K562 (cell line): ENCODE data around the gene LBHD1. TPM values are rescaled to one million over a fixed set of nuclear protein-coding genes. Genes with fewer than 3 reads are reported as not detected.

Experiments used
- ARID2 ChIP-seq: fragments of 450-650 bp; IDR thresholded peaks from 2 replicates; pipeline ENCODE4 v1.6.1; 2017; ENCODE audit warnings: antibody characterized with exemption, mild to moderate bottlenecking
- E2F4 ChIP-seq: sonication (generic); formaldehyde crosslinking; IDR thresholded peaks from 2 replicates; pipeline ENCODE4 v1.8.0; 2022; ENCODE audit warnings: mild to moderate bottlenecking, low read depth, missing genetic modification reagents
- FOXK1 ChIP-seq: sonication (generic); formaldehyde crosslinking; IDR thresholded peaks from 2 replicates; pipeline ENCODE4 v1.8.0; 2022; ENCODE audit warnings: missing genetic modification reagents, mild to moderate bottlenecking, borderline replicate concordance
- GTF3C2 ChIP-seq: IDR thresholded peaks from 3 replicates; pipeline ENCODE4 v1.6.1; 2011; ENCODE audit warnings: borderline replicate concordance, mild to moderate bottlenecking, moderate library complexity; ENCODE audit not compliant: insufficient read length; ENCODE audit errors: extremely low read depth
- JUN ChIP-seq, 2 experiments: sonication (generic) in 1 of 2; formaldehyde crosslinking in 1 of 2; IDR thresholded peaks; 2 replicates each; pipeline versions ENCODE4 v1.6.1 to v1.8.0; 2012 to 2022; ENCODE audit warnings: borderline replicate concordance in 2 of 2, mild to moderate bottlenecking in 2 of 2, improper control_type of control experiment in 1 of 2, low read depth in 1 of 2, low read length in 1 of 2, missing genetic modification reagents in 1 of 2
- KDM5B ChIP-seq: fragments of 200-600 bp; sonication (generic); IDR thresholded peaks from 2 replicates; pipeline ENCODE4 v1.6.1; 2012; ENCODE audit warnings: low read depth, mild to moderate bottlenecking, moderate library complexity, low read length, control low read depth, inconsistent platforms; ENCODE audit not compliant: insufficient replicate concordance
- MAX ChIP-seq: sonication (generic); formaldehyde crosslinking; IDR thresholded peaks from 2 replicates; pipeline ENCODE4 v1.9.0; 2022; ENCODE audit warnings: mild to moderate bottlenecking, missing genetic modification reagents
- NUFIP1 ChIP-seq: fragments of 450-650 bp; IDR thresholded peaks from 2 replicates; pipeline ENCODE4 v1.6.1; 2018; ENCODE audit not compliant: partially characterized antibody
- PTTG1 ChIP-seq: fragments of 450-650 bp; IDR thresholded peaks from 2 replicates; pipeline ENCODE4 v1.6.1; 2016; ENCODE audit warnings: low read depth, mild to moderate bottlenecking, missing genetic modification characterization, missing compliant biosample characterization
- STAT6 ChIP-seq: sonication (generic); formaldehyde crosslinking; IDR thresholded peaks from 2 replicates; pipeline ENCODE4 v1.8.1; 2023; ENCODE audit warnings: mild to moderate bottlenecking, missing genetic modification reagents
- TCF15 ChIP-seq: fragments of 250-450 bp; sonication (Bioruptor Pico); IDR thresholded peaks from 2 replicates; pipeline ENCODE4 v1.8.0; 2022; ENCODE audit warnings: moderate library complexity, mild to moderate bottlenecking, inconsistent platforms
- TEAD2 ChIP-seq: fragments of 450-650 bp; IDR thresholded peaks from 2 replicates; pipeline ENCODE4 v1.6.1; 2016; ENCODE audit warnings: missing genetic modification characterization, control low read depth, missing compliant biosample characterization
- THRB ChIP-seq: fragments of 450-650 bp; formaldehyde crosslinking; conservative IDR thresholded peaks from 2 replicates; pipeline ENCODE4 v1.4.0; 2022; ENCODE audit warnings: mild to moderate bottlenecking, missing genetic modification characterization
- ZNF175 ChIP-seq: fragments of 200-800 bp; sonication (Bioruptor generic); IDR thresholded peaks from 2 replicates; pipeline ENCODE4 v1.6.1; 2016; ENCODE audit warnings: low read depth, mild to moderate bottlenecking, missing genetic modification characterization, missing compliant biosample characterization
- ZNF224 ChIP-seq: sonication (generic); formaldehyde crosslinking; IDR thresholded peaks from 2 replicates; pipeline ENCODE4 v1.8.0; 2022; ENCODE audit warnings: mild to moderate bottlenecking, missing genetic modification reagents
- ZNF695 ChIP-seq: fragments of 450-650 bp; formaldehyde crosslinking; IDR thresholded peaks from 2 replicates; pipeline ENCODE4 v1.4.0; 2020; ENCODE audit warnings: mild to moderate bottlenecking, moderate library complexity
- ZNF717 ChIP-seq: fragments of 250-450 bp; sonication (Bioruptor Pico); IDR thresholded peaks from 2 replicates; pipeline ENCODE4 v1.5.0; 2021
- ZNF785 ChIP-seq: fragments of 250-450 bp; sonication (Bioruptor Pico); IDR thresholded peaks from 2 replicates; pipeline ENCODE4 v1.4.0; 2020; ENCODE audit warnings: mild to moderate bottlenecking
- polyA plus RNA-seq, 8 experiments: library from polyadenylated mRNA; depleted of rRNA in 4 of 8; stranded (reverse) in 5 of 8; unstranded in 3 of 8; fragments of >200 nt; fragmentation: Nextera tagmentation in 2 of 8; fragmentation: Illumina TruSeq in 1 of 8; extraction: Ambion mirVana in 2 of 8; extraction: Trizol in 1 of 8; gene quantifications; 2 replicates each; pipeline versions ENCODE4 v1.2.1 to v1.2.3, GENCODE V29; 2011 to 2014; ENCODE audit warnings: inconsistent platforms in 1 of 8, missing spikeins in 1 of 8
- total RNA-seq, 7 experiments: library from RNA; depleted of rRNA in 6 of 7; stranded (reverse); fragments of >200 nt in 6 of 7; fragmentation: Illumina TruSeq in 2 of 7; extraction: Trizol in 2 of 7; gene quantifications; 2 replicates each; pipeline versions ENCODE4 v1.2.1 to v1.2.3, GENCODE V29; 2011 to 2021; ENCODE audit warnings: low replicate concordance in 1 of 7

Gene LBHD1
- total and polyA plus RNA-seq, 9 of the 15 experiments (the other 6 are each of a cell fraction or from before 2014, with no cell fraction given), result 2.6 to 28.0 (median 12.5) TPM

GRCh38 chr11:62665075-62665598 lies 6.9 kb downstream of the LBHD1 start, which contains the start of the genes C11orf98 and CSKMT (continued):
- peak; percentile 95 for TF ChIP-seq THRB (CRISPR knock-in tag)
- peak; percentile 91 for TF ChIP-seq ZNF717 (CRISPR knock-in tag)
- no peak for TF ChIP-seq ZNF785 (CRISPR knock-in tag)
- no peak for TF ChIP-seq ZNF224 (CRISPR knock-in tag)
- TF ChIP-seq KDM5B, result peak; percentile 99
- peak; percentile 31; the same call in 1 of the 2 replicates for TF ChIP-seq STAT6 (CRISPR knock-in tag)
- TF ChIP-seq FOXK1, result 0 out of 2 replicates have a peak, but pooled peaks have one; percentile 39
- TF ChIP-seq MAX (CRISPR knock-in tag), result no peak; the same call in 1 of the 2 replicates
- TF ChIP-seq E2F4 (CRISPR knock-in tag), result no peak
- no peak for TF ChIP-seq TCF15
- TF ChIP-seq ZNF695 (CRISPR knock-in tag), result peak; percentile 89; the same call in 1 of the 2 replicates
- no peak for TF ChIP-seq ZNF175 (CRISPR knock-in tag)
- no peak for TF ChIP-seq NUFIP1
- no peak for TF ChIP-seq TEAD2 (tag)
- no peak for TF ChIP-seq PTTG1 (tag)
- no peak for TF ChIP-seq ARID2
- no peak for TF ChIP-seq JUN (IDR thresholded peaks at IDR 0.05; ENCODE audit: borderline replicate concordance, low read depth, low read length)
- no peak for TF ChIP-seq JUN (CRISPR knock-in tag; IDR thresholded peaks at IDR 0.05; ENCODE audit: borderline replicate concordance)
- TF ChIP-seq GTF3C2, result no peak
